ENCODE measurements around the gene CCDC69. TPM values are rescaled to one million over a fixed set of nuclear protein-coding genes. Genes with fewer than 3 reads are reported as not detected.
A peak's percentile ranks its signal among the peaks of the same experiment; 100 is the strongest.

CCDC69 gene
- polyA plus RNA-seq, 1 donor from 2014 or later = 75.5 TPM

- H3K27me3 Mint-ChIP-seq = no peaks in the 10 kb centered on the region
- peaks cover 25% of the 10 kb centered on the region for H3K36me3 Mint-ChIP-seq
- peak overlapping the region in 1 of 4 donors; percentile 39 for H3K4me3 Mint-ChIP-seq
- no peaks in the 10 kb centered on the region for H3K9me3 Mint-ChIP-seq
- H3K27ac Mint-ChIP-seq = peak overlapping the region; percentile 23 to 95 (median 59)
- peaks cover 61 to 85% (median 64%) of the 10 kb centered on the region in 3 donors for H3K4me1 Mint-ChIP-seq
Measured at GRCh38 chr5:151137067-151137825, 86.6 kb downstream of the CCDC69 start.

- peaks cover 51 to 71% (median 60%) of the 10 kb centered on the region in 3 donors for H3K4me1 Mint-ChIP-seq
- H3K4me3 Mint-ChIP-seq = peak overlapping the region in 3 of 4 donors; percentile 27 to 89 (median 85)
- H3K27ac Mint-ChIP-seq = peak overlapping the region; percentile 9 to 89 (median 79)
- peaks cover 21% of the 10 kb centered on the region for H3K36me3 Mint-ChIP-seq
- no peaks in the 10 kb centered on the region for H3K27me3 Mint-ChIP-seq
- no peaks in the 10 kb centered on the region for H3K9me3 Mint-ChIP-seq
Measured at GRCh38 chr5:151134228-151134627, 89.7 kb downstream of the CCDC69 start.

GRCh38 chr5:151132963-151133362 lies 90.9 kb downstream of the CCDC69 start:
- H3K4me3 Mint-ChIP-seq = peak overlapping the region; percentile 1 to 89 (median 36)
- peaks cover 54 to 71% (median 59%) of the 10 kb centered on the region in 3 donors for H3K4me1 Mint-ChIP-seq
- no peaks in the 10 kb centered on the region for H3K9me3 Mint-ChIP-seq
- no peaks in the 10 kb centered on the region for H3K27me3 Mint-ChIP-seq
- H3K27ac Mint-ChIP-seq = peak overlapping the region in 2 of 3 donors; percentile 9 to 64
- H3K36me3 Mint-ChIP-seq = peaks cover 12% of the 10 kb centered on the region

Other genes starting within 250 kb of the CCDC69 start
- gene GPX3, start 203.5 kb downstream of the CCDC69 start, polyA plus RNA-seq = 2.8 TPM
- gene TNIP1, start 143.1 kb downstream of the CCDC69 start, polyA plus RNA-seq = 78.3 TPM
- 298 TPM for gene ANXA6, start 66.3 kb downstream of the CCDC69 start, polyA plus RNA-seq
- 31.5 TPM for gene GM2A, start 29.1 kb upstream of the CCDC69 start, polyA plus RNA-seq
- gene SLC36A3, start 79.7 kb upstream of the CCDC69 start, polyA plus RNA-seq = not detected
- gene SLC36A2, start 123.5 kb upstream of the CCDC69 start, polyA plus RNA-seq = not detected
- 1.9 TPM for gene SLC36A1, start 223.5 kb upstream of the CCDC69 start, polyA plus RNA-seq